Measurements from ENCODE around the gene HOXA9. TPM values are rescaled to one million over a fixed set of nuclear protein-coding genes. Genes with fewer than 3 reads are reported as not detected.
A peak's percentile ranks its signal among the peaks of the same experiment; 100 is the strongest.

The HOXA9 gene
- total and polyA plus RNA-seq, 2 of the 8 experiments (the other 6 are each of a cell fraction or from before 2014, with no cell fraction given): not detected

- no peak overlapping the region for H3K9ac ChIP-seq (replicated peaks in 1 of 4; ENCODE audit: extremely low read depth in 1 of 4, low read depth in 3 of 4, low read length in 3 of 4)
- peaks cover 0 to 17% (median 0%) of the 10 kb centered on the region in 4 experiments; a peak in 1 of 8 replicates for H3K36me3 ChIP-seq (ENCODE audit: control insufficient read depth in 2 of 4, insufficient read depth in 4 of 4, low read length in 3 of 4)
- H3K23me2 ChIP-seq (ENCODE audit: low read depth, low read length): peaks cover 2% of the 10 kb centered on the region; the same call in 1 of the 2 replicates
- H3K4me3 ChIP-seq (ENCODE audit: extremely low read depth in 1 of 4, insufficient read depth in 2 of 4, low read depth in 3 of 4, low read length in 4 of 4): no peak overlapping the region
- H3K9me3 ChIP-seq (ENCODE audit: insufficient read depth in 2 of 2, low read depth in 1 of 2, low read length in 1 of 2): peaks cover 0 to 10% of the 10 kb centered on the region in 2 experiments; a peak in 1 of 4 replicates
- no peak overlapping the region for H2BK20ac ChIP-seq (ENCODE audit: low read length)
- H3K4me2 ChIP-seq (ENCODE audit: insufficient read depth in 1 of 2, low read depth in 2 of 2, low read length in 2 of 2): no peak overlapping the region
- WGBS, 2 experiments (ENCODE audit: extremely low coverage in 1 of 2, insufficient coverage in 1 of 2, insufficient read length in 1 of 2, insufficient replicate concordance in 2 of 2, low coverage in 1 of 2, low lambda C conversion rate in 2 of 2, missing lambda C conversion rate in 1 of 2): 25% methylated on average over 17 of the region's 22 CpGs; no CpG with 5 or more reads in 1 of the 2 experiments
- CTCF ChIA-PET (ENCODE audit: partially characterized antibody): interaction anchor here (0.8 to 6.5 kb wide), 9 partner anchors 9 to 473 kb away, joined by 3 to 80 read pairs (median 3); partner anchors contain the start of genes HOXA1, HOXA4, HOXA5 and HOXA9
- H4K8ac ChIP-seq (ENCODE audit: extremely low read depth, insufficient read depth, low read length): no peak overlapping the region
- POLR2A ChIA-PET (ENCODE audit: partially characterized antibody): interaction anchor here (1.9 kb wide), 1 partner anchor 9 kb away, joined by 5 read pairs; the partner anchor contains the start of gene HOXA5
- no peak overlapping the region for H2BK15ac ChIP-seq (ENCODE audit: low read length)
- no peak overlapping the region for H3K56ac ChIP-seq (replicated peaks; ENCODE audit: insufficient read length, low read depth, low read length)
- no peaks in the 10 kb centered on the region for H3K79me2 ChIP-seq (ENCODE audit: control insufficient read depth in 1 of 2, insufficient read depth in 2 of 2, low read length in 2 of 2)
- peaks cover 98 to 100% (median 100%) of the 10 kb centered on the region in 4 experiments for H3K27me3 ChIP-seq (replicated peaks in 1 of 4; ENCODE audit: control insufficient read depth in 3 of 4, extremely low read depth in 1 of 4, insufficient read depth in 3 of 4, low read length in 3 of 4)
- H3K14ac ChIP-seq (ENCODE audit: insufficient read length): no peak overlapping the region
- no peak overlapping the region for H2AK5ac ChIP-seq (ENCODE audit: low read depth, low read length)
- no peak overlapping the region for H3K27ac ChIP-seq (ENCODE audit: low read depth, low read length)
- H3K4me1 ChIP-seq (replicated peaks in 1 of 4; ENCODE audit: control insufficient read depth in 3 of 4, insufficient read depth in 4 of 4, low read length in 3 of 4): peaks cover 0 to 8% (median 3%) of the 10 kb centered on the region in 4 experiments; a peak in 4 of 7 replicates
- no peaks in the 10 kb centered on the region for H3K79me1 ChIP-seq (ENCODE audit: low read depth, low read length)
- H2BK12ac ChIP-seq (ENCODE audit: low read depth, low read length): no peak overlapping the region
- H3K4ac ChIP-seq (replicated peaks; ENCODE audit: insufficient read length, low read depth, low read length): no peak overlapping the region
- H2BK120ac ChIP-seq (replicated peaks; ENCODE audit: low read depth, low read length): no peak overlapping the region
- H2BK5ac ChIP-seq (ENCODE audit: low read depth, low read length): no peak overlapping the region
- H4K91ac ChIP-seq (replicated peaks; ENCODE audit: insufficient read length, low read length): no peak overlapping the region
- H2AFZ ChIP-seq (ENCODE audit: low read length): no peak overlapping the region
- FAIRE-seq: no peak
- peak in 1 of 2 experiments; percentile 53 for DNase-seq (ENCODE audit: low read depth in 1 of 2, low spot score in 2 of 2)
- H3K18ac ChIP-seq (ENCODE audit: extremely low read depth, low read length): no peak overlapping the region
- H4K20me1 ChIP-seq (replicated peaks in 1 of 2; ENCODE audit: control insufficient read depth in 1 of 2, insufficient read depth in 2 of 2, low read length in 2 of 2): peaks cover 29 to 51% of the 10 kb centered on the region in 2 experiments
- H4K5ac ChIP-seq (ENCODE audit: insufficient read length, low read depth, low read length): no peak overlapping the region
- H3K23ac ChIP-seq (ENCODE audit: insufficient read length): no peak overlapping the region
- TF ChIP-seq SIX5 (IDR thresholded peaks at IDR 0.05; ENCODE audit: low read depth, low read length) (no peak), JUN (IDR thresholded peaks at IDR 0.05; ENCODE audit: low read depth, low read length) (no peak), SUZ12 (IDR thresholded peaks at IDR 0.05; ENCODE audit: low read length) (peak; percentile 1; the same call in 1 of the 2 replicates), KDM4A (IDR thresholded peaks at IDR 0.05; ENCODE audit: low read depth, low read length, severe bottlenecking) (no peak), HDAC6 (IDR thresholded peaks at IDR 0.05; ENCODE audit: low read depth, low read length) (no peak), RNF2 (IDR thresholded peaks at IDR 0.05; ENCODE audit: borderline replicate concordance, low read depth, low read length, missing control alignments, poor library complexity, severe bottlenecking) (peak; percentile 84), SIN3A (conservative IDR thresholded peaks at IDR 0.05 in 1 of 2, IDR thresholded peaks at IDR 0.05 in 1 of 2; ENCODE audit: low read depth in 1 of 2, low read length in 2 of 2) (no peak), EZH2 (IDR thresholded peaks at IDR 0.05; ENCODE audit: low read depth, low read length, severe bottlenecking) (peak; percentile 62), RXRA (IDR thresholded peaks at IDR 0.05; ENCODE audit: insufficient read depth, low read depth, low read length) (no peak), HDAC2 (IDR thresholded peaks at IDR 0.05; ENCODE audit: borderline replicate concordance in 1 of 2, low read depth in 2 of 2, low read length in 2 of 2) (no peak)
These were observed 12.4 kb downstream of the HOXA9 start for GRCh38 chr7:27152816-27153442.

Measured in H1 (cell line).